ENCODE data around the gene EVI5L. TPM values are rescaled to one million over a fixed set of nuclear protein-coding genes. Genes with fewer than 3 reads are reported as not detected.
A peak's percentile ranks its signal among the peaks of the same experiment; 100 is the strongest.

EVI5L gene
- total and polyA plus RNA-seq, 2 of the 13 experiments (the other 11 are each of a cell fraction or from before 2014, with no cell fraction given) = 1.7 to 2.4 TPM

- TF ChIP-seq, protein P1, sequence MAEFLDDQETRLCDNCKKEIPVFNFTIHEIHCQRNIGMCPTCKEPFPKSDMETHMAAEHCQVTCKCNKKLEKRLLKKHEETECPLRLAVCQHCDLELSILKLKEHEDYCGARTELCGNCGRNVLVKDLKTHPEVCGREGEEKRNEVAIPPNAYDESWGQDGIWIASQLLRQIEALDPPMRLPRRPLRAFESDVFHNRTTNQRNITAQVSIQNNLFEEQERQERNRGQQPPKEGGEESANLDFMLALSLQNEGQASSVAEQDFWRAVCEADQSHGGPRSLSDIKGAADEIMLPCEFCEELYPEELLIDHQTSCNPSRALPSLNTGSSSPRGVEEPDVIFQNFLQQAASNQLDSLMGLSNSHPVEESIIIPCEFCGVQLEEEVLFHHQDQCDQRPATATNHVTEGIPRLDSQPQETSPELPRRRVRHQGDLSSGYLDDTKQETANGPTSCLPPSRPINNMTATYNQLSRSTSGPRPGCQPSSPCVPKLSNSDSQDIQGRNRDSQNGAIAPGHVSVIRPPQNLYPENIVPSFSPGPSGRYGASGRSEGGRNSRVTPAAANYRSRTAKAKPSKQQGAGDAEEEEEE (CRISPR knock-in tag; IDR thresholded peaks at IDR 0.05; ENCODE audit: borderline replicate concordance) = peak; percentile 96; the same call in 1 of the 2 replicates
- TF ChIP-seq ZNF616 (CRISPR knock-in tag; IDR thresholded peaks at IDR 0.05; ENCODE audit: low read depth) = peak; percentile 86; the same call in 1 of the 2 replicates
- no peak for TF ChIP-seq CREB3 (CRISPR knock-in tag; IDR thresholded peaks at IDR 0.05)
- no peak; the same call in 1 of the 2 replicates for TF ChIP-seq PAX8 (CRISPR knock-in tag; IDR thresholded peaks at IDR 0.05; ENCODE audit: borderline replicate concordance)
- TF ChIP-seq HMG20B (CRISPR knock-in tag; conservative IDR thresholded peaks at IDR 0.05) = no peak; the same call in 1 of the 2 replicates
- no peak for TF ChIP-seq ZNF468 (CRISPR knock-in tag; IDR thresholded peaks at IDR 0.05)
- TF ChIP-seq, protein P2, sequence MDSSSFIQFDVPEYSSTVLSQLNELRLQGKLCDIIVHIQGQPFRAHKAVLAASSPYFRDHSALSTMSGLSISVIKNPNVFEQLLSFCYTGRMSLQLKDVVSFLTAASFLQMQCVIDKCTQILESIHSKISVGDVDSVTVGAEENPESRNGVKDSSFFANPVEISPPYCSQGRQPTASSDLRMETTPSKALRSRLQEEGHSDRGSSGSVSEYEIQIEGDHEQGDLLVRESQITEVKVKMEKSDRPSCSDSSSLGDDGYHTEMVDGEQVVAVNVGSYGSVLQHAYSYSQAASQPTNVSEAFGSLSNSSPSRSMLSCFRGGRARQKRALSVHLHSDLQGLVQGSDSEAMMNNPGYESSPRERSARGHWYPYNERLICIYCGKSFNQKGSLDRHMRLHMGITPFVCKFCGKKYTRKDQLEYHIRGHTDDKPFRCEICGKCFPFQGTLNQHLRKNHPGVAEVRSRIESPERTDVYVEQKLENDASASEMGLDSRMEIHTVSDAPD (CRISPR knock-in tag; IDR thresholded peaks at IDR 0.05) = peak; percentile 79; the same call in 1 of the 2 replicates
Observed at GRCh38 chr19:7852851-7853769, 23.1 kb downstream of the EVI5L start (continued).
